ENCODE results near the gene NT5DC2.

Gene NT5DC2

DNA sequence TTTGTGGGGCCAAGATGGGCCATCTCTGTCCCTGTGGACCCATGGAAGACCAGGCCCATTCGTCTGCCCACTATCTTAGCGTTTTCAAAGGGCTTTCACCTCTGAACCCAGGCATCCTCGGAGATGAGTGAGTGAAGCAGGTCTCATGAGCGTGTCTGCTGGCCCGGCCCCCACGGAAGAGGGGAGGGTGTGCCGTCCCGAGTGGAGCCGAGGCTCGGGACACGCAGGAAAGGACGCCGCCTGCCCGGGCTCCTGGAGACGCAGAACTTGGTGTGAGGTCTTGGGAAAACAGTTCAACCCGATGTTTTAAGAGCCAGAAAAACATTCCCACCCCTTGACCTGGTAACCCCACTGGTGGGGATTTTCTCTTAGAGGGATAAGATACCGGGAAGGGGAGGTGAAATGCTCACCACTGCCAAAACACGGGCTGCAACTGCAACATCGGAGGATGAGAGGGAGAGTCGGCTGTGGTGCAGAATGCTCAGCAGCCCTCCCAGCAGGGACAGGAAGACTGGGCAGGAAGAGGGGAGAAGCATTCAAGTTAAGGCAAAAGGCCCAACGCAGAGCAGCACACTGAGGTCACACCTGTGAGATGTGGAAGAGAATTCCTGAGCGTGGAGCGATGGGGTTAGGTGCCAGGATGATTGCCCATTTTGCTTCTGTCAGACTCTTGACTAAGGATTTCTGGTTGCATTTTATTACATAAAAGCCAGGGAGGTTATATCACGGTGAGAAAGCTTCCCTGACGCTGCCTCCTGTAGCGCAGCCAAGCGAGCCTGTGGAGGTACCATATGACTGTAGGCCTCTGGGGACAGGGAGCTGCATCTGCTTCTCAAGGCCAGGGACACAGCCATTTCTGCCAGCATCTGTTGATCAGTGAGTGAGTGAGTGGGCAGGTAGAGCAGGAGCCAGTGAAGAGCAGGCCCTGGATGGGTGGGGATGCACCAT, 52.6 kb downstream of the NT5DC2 start:
- TF ChIP-seq POU6F1 (CRISPR knock-in tag; IDR thresholded peaks at IDR 0.05; ENCODE audit: borderline replicate concordance, low read depth) (no peak), RARB (CRISPR knock-in tag; IDR thresholded peaks at IDR 0.05) (no peak), TCF4 (CRISPR knock-in tag; IDR thresholded peaks at IDR 0.05; ENCODE audit: borderline replicate concordance) (no peak)
- TF ChIP-seq, protein P1, sequence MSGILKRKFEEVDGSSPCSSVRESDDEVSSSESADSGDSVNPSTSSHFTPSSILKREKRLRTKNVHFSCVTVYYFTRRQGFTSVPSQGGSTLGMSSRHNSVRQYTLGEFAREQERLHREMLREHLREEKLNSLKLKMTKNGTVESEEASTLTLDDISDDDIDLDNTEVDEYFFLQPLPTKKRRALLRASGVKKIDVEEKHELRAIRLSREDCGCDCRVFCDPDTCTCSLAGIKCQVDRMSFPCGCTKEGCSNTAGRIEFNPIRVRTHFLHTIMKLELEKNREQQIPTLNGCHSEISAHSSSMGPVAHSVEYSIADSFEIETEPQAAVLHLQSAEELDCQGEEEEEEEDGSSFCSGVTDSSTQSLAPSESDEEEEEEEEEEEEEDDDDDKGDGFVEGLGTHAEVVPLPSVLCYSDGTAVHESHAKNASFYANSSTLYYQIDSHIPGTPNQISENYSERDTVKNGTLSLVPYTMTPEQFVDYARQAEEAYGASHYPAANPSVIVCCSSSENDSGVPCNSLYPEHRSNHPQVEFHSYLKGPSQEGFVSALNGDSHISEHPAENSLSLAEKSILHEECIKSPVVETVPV (CRISPR knock-in tag; IDR thresholded peaks at IDR 0.05), result no peak
- no peak for ATAC-seq

DNA sequence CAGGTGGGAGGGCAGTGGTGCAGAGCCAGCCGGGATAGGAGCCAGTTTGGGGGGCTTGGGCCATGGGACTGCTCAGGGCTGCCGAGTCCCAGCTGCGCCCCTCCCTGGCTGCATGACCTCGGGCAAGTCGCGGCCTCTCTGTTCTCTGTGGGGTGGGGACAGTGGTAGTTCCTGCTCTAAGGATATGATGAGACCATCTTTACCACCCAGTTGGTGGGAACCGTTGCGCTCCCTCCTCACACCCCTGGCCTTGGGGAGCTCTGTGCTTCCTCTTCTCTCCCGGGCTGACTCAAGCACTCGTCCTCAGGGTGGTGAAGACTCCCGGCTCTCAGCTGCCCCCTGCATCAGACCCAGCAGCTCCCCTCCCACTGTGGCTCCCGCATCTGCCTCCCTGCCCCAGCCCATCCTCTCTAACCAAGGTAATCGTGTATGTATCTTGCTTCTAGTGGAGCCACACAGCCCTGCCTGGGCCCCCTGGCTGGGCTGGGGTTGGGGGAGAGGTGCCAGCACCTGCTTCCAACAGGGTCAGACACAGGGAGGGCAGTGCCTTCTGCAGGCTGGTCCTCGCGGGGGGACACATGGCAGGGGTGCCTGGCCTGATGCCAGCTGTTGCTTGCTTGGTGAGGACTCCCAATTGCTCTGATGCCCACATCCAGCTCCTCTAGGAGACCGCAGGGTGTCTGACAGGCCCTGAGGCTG, 53.6 kb downstream of the NT5DC2 start:
- ATAC-seq, result no peak
- TF ChIP-seq GLIS3 (CRISPR knock-in tag; IDR thresholded peaks at IDR 0.05) (no peak), TCF4 (CRISPR knock-in tag; IDR thresholded peaks at IDR 0.05; ENCODE audit: borderline replicate concordance) (no peak), OSR1 (CRISPR knock-in tag; IDR thresholded peaks at IDR 0.05) (no peak), ZNF565 (CRISPR knock-in tag; conservative IDR thresholded peaks at IDR 0.05; ENCODE audit: low read depth) (no peak), ZNF70 (CRISPR knock-in tag; IDR thresholded peaks at IDR 0.05) (no peak), BACH2 (CRISPR knock-in tag; IDR thresholded peaks at IDR 0.05; ENCODE audit: borderline replicate concordance) (no peak)
- TF ChIP-seq, protein P2, sequence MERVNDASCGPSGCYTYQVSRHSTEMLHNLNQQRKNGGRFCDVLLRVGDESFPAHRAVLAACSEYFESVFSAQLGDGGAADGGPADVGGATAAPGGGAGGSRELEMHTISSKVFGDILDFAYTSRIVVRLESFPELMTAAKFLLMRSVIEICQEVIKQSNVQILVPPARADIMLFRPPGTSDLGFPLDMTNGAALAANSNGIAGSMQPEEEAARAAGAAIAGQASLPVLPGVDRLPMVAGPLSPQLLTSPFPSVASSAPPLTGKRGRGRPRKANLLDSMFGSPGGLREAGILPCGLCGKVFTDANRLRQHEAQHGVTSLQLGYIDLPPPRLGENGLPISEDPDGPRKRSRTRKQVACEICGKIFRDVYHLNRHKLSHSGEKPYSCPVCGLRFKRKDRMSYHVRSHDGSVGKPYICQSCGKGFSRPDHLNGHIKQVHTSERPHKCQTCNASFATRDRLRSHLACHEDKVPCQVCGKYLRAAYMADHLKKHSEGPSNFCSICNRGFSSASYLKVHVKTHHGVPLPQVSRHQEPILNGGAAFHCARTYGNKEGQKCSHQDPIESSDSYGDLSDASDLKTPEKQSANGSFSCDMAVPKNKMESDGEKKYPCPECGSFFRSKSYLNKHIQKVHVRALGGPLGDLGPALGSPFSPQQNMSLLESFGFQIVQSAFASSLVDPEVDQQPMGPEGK (CRISPR knock-in tag; IDR thresholded peaks at IDR 0.05; ENCODE audit: borderline replicate concordance), result no peak

GRCh38 chr3:52479037-52479876, 54.4 kb downstream of the NT5DC2 start:
- TF ChIP-seq TCF4 (CRISPR knock-in tag; IDR thresholded peaks at IDR 0.05; ENCODE audit: borderline replicate concordance), result peak; percentile 77; the same call in 1 of the 2 replicates
- TF ChIP-seq TOX (CRISPR knock-in tag; IDR thresholded peaks at IDR 0.05; ENCODE audit: borderline replicate concordance), result no peak
- no peak for TF ChIP-seq ZNF565 (CRISPR knock-in tag; conservative IDR thresholded peaks at IDR 0.05; ENCODE audit: low read depth)
- peak; percentile 52; the same call in 1 of the 2 replicates for TF ChIP-seq TSHZ2 (CRISPR knock-in tag; IDR thresholded peaks at IDR 0.05)
- TF ChIP-seq ZC3H10 (CRISPR knock-in tag; IDR thresholded peaks at IDR 0.05), result no peak
- ATAC-seq, result no peak

DNA sequence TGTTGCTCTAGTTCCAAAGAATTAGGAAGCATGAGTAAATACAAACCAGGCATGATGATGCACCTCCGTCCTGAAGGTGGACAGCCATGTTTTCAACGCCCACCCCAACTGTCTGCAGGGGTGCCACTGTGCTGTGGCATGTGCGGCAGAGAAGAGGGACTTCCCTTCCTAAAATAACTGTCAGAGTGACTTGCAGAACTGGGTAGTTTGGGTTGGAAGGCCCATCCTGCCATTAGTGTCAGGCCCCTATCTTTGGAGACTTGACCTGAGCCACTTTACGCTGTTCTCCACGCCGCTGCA, 55.9 kb downstream of the NT5DC2 start:
- no peak for ATAC-seq
- TF ChIP-seq CSDC2 (CRISPR knock-in tag; IDR thresholded peaks at IDR 0.05) (no peak), PPARA (CRISPR knock-in tag; IDR thresholded peaks at IDR 0.05; ENCODE audit: borderline replicate concordance) (no peak), CREB5 (CRISPR knock-in tag; IDR thresholded peaks at IDR 0.05; ENCODE audit: low read depth) (no peak), ZNF565 (CRISPR knock-in tag; conservative IDR thresholded peaks at IDR 0.05; ENCODE audit: low read depth) (no peak), RARB (CRISPR knock-in tag; IDR thresholded peaks at IDR 0.05) (no peak), BACH2 (CRISPR knock-in tag; IDR thresholded peaks at IDR 0.05; ENCODE audit: borderline replicate concordance) (no peak), OSR1 (CRISPR knock-in tag; IDR thresholded peaks at IDR 0.05) (no peak), TSHZ2 (CRISPR knock-in tag; IDR thresholded peaks at IDR 0.05) (no peak), ARNTL (CRISPR knock-in tag; IDR thresholded peaks at IDR 0.05; ENCODE audit: borderline replicate concordance, low read depth) (no peak)

Data from SK-N-SH treated with all-trans-retinoic acid at 6 μM for 48 hours (cell line).